Measurements from ENCODE around the gene ZBTB44. TPM values are rescaled to one million over a fixed set of nuclear protein-coding genes. Genes with fewer than 3 reads are reported as not detected.

ZBTB44 gene
- polyA plus RNA-seq, 2 donors = 6.7 to 7.2 TPM

DNA sequence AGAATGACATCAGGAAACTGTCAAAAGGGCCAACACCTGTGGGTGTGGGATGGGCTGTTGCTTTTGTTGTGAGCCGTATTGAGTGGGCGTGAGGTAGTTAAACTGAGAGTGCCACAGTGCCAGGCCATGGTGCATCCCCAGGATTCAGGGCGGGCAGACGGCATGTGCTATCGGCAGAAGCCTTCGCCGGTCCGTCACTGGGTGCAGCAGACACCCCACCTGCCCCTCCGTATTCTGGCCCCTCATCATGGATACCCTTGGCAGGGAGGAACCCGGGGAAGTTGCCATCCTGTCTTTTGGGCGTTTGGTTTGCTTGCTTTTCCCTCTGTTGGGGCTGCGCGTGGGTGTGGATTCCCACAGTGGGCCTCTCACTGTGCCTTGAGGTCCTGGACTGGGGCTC is 127.6 kb downstream of the ZBTB44 start:
- H3K36me3 ChIP-seq (ENCODE audit: control insufficient read depth in 2 of 2, insufficient read depth in 2 of 2, low read length in 1 of 2) = peaks cover 0 to 22% of the 10 kb centered on the region in 2 donors

DNA sequence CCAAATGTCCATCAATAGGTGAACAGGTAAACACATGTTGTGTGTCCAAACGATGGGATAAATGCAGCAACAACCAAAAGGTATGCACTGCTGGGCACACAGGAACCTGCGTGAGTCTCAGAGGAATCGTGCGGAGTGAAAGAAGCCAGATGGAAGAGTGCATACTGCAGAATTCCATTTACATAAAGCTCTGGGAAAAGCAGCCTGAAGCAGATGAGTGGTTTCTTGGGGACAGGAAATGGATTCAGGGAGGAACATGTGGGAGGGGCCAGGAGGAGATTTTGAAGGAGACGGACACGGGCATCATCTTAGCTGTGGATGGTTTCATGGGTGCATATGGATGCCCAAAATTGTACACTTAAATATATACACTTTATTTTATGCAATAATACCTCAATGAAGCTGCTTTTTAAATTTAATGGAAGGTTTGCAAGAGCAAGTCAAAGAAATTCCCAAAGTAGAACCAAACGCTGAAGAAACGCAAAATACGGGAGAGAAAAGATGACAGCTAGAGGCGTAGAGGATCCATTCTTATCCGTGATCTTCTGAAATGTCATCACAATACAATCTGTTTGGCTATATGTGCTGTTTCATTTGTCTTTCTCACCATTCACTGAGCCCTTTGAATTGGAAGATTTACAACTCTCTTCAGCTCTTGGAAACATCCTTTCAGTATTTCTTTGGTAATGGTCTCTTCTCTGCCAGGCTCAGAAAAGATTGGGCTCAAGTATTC is 130.7 kb downstream of the ZBTB44 start:
- no peak overlapping the region for H3K4me3 ChIP-seq (ENCODE audit: low read depth in 1 of 2, low read length in 2 of 2)
- H3K4me1 ChIP-seq (ENCODE audit: control insufficient read depth in 2 of 2, insufficient read depth in 2 of 2, low read length in 1 of 2) = peaks cover 7 to 29% of the 10 kb centered on the region in 2 donors
- no peaks in the 10 kb centered on the region for H3K27me3 ChIP-seq (ENCODE audit: control insufficient read depth in 1 of 2, insufficient read depth in 2 of 2, low read length in 2 of 2)
- no peaks in the 10 kb centered on the region for H3K9me3 ChIP-seq (ENCODE audit: control insufficient read depth in 2 of 2, insufficient read depth in 1 of 2, low read depth in 1 of 2, low read length in 1 of 2)
- H3K36me3 ChIP-seq (ENCODE audit: control insufficient read depth in 2 of 2, insufficient read depth in 2 of 2, low read length in 1 of 2) = peaks cover 0 to 8% of the 10 kb centered on the region in 2 donors
- no peak overlapping the region for H3K27ac ChIP-seq (ENCODE audit: low read depth in 2 of 2, low read length in 1 of 2)
- WGBS, 2 donors = 83 to 84% methylated on average over 11 of the region's 11 CpGs

More for the DNA sequence above, 127.6 kb downstream of the ZBTB44 start:
- WGBS, 2 donors = 90 to 91% methylated on average over 13 of the region's 13 CpGs
- peaks cover 7 to 15% of the 10 kb centered on the region in 2 donors for H3K4me1 ChIP-seq (ENCODE audit: control insufficient read depth in 2 of 2, insufficient read depth in 2 of 2, low read length in 1 of 2)
- no peak overlapping the region for H3K4me3 ChIP-seq (ENCODE audit: low read depth in 1 of 2, low read length in 2 of 2)
- H3K27me3 ChIP-seq (ENCODE audit: control insufficient read depth in 1 of 2, insufficient read depth in 2 of 2, low read length in 2 of 2) = no peaks in the 10 kb centered on the region
- H3K9me3 ChIP-seq (ENCODE audit: control insufficient read depth in 2 of 2, insufficient read depth in 1 of 2, low read depth in 1 of 2, low read length in 1 of 2) = no peaks in the 10 kb centered on the region
- no peak overlapping the region for H3K27ac ChIP-seq (ENCODE audit: low read depth in 2 of 2, low read length in 1 of 2)

DNA sequence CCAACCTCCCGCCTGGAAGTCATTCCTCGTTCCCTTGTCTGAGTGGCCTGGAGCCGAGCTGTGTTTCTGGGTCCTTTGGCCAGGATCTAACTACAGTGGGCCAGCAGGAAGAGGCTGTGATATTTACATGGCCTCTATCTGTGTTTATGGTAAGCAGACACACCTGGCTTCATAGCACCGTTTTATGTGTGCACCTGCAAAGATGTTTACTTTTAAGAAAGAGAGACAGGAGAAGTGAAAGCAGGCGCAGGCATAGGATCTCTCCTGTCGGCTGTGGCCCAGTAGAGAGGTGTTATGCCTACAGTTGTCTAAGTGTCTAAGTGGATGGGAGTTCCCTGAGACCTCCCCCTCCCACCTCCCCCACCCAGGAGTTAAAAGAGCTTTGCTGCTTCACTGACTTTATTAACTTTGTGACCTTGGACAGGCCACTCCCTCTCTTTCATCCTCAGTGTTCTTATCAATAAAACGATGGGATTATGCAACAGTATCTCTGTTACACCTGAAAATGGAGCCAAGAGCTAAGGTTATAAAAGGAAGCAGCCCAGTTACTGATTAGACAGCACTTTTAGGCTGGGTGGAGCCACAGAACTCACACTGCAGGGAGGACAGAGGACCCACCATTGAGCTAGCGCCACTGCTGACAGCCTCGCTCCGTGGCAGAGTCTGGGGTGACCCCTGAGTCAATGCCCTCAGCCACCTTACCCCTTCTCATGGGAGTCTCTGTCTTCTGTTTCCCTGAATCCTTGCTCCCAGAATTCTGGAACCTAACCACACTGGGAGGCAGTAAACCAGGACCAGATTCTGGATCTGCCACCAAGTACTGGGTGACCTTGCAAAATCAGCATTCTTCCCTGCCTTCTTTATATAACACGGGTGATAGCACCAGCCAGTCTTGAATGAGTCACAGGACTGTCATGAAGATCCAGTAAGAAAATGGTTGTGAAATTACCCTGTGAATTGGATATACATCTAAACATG is 133.1 kb downstream of the ZBTB44 start:
- whole genome bisulfite sequencing, 2 donors = 46 to 48% methylated on average over 11 of the region's 11 CpGs
- Histone ChIP-seq H3K4me1 (ENCODE audit: control insufficient read depth in 2 of 2, insufficient read depth in 2 of 2, low read length in 1 of 2) (peaks cover 0 to 30% of the 10 kb centered on the region in 2 donors), H3K27me3 (ENCODE audit: control insufficient read depth in 1 of 2, insufficient read depth in 2 of 2, low read length in 2 of 2) (no peaks in the 10 kb centered on the region), H3K27ac (ENCODE audit: low read depth in 2 of 2, low read length in 1 of 2) (peak overlapping the region; percentile 89 to 98), H3K4me3 (ENCODE audit: low read depth in 1 of 2, low read length in 2 of 2) (no peak overlapping the region), H3K9me3 (ENCODE audit: control insufficient read depth in 2 of 2, insufficient read depth in 1 of 2, low read depth in 1 of 2, low read length in 1 of 2) (no peaks in the 10 kb centered on the region), H3K36me3 (ENCODE audit: control insufficient read depth in 2 of 2, insufficient read depth in 2 of 2, low read length in 1 of 2) (no peaks in the 10 kb centered on the region)

DNA sequence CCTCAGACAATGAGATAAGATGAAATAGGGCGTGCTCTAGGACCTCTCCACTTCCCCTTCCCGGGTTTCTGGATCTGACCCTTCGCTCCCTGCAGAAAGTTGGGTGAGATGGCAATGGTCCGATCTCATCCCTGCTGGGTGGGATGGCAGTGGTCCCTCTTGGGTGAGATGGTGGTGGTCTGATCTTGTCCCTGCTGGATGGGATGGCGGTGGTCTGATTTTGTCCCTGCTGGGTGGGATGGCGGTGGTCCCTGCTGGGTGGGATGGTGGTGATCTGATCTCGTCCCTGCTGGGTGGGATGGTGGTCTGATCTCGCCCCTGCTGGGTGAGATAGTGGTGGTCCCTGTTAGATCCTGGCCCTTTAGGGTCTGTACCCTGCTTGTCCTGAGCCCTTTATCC is 133.8 kb downstream of the ZBTB44 start:
- WGBS, 2 donors = 73 to 76% methylated on average over 8 of the region's 8 CpGs
- no peaks in the 10 kb centered on the region for H3K36me3 ChIP-seq (ENCODE audit: control insufficient read depth in 2 of 2, insufficient read depth in 2 of 2, low read length in 1 of 2)
- H3K4me1 ChIP-seq (ENCODE audit: control insufficient read depth in 2 of 2, insufficient read depth in 2 of 2, low read length in 1 of 2) = peaks cover 0 to 30% of the 10 kb centered on the region in 2 donors
- H3K27me3 ChIP-seq (ENCODE audit: control insufficient read depth in 1 of 2, insufficient read depth in 2 of 2, low read length in 2 of 2) = no peaks in the 10 kb centered on the region
- H3K9me3 ChIP-seq (ENCODE audit: control insufficient read depth in 2 of 2, insufficient read depth in 1 of 2, low read depth in 1 of 2, low read length in 1 of 2) = no peaks in the 10 kb centered on the region
- H3K27ac ChIP-seq (ENCODE audit: low read depth in 2 of 2, low read length in 1 of 2) = peak overlapping the region; percentile 89 to 98
- no peak overlapping the region for H3K4me3 ChIP-seq (ENCODE audit: low read depth in 1 of 2, low read length in 2 of 2)

DNA sequence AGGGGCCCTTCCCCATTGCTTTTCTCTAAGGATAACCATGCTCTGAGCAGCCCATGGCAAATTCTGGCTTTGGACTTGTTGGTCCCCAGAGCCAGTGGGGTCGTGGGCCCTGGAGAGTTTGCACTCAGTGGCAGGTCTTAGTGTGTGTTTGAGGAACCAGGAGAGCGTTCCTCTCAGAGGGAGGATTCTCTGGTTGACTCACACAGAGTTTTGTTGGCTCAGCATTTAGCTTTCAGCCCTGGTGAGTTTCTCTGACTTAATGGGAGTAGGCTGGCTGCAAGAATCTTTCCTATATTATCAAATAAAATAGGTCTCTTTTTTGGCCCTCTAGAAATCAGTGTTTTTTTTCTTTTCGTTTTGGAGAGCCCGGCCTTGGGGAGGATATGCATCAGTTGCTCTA is 134.2 kb downstream of the ZBTB44 start:
- no peak overlapping the region for H3K4me3 ChIP-seq (ENCODE audit: low read depth in 1 of 2, low read length in 2 of 2)
- H3K4me1 ChIP-seq (ENCODE audit: control insufficient read depth in 2 of 2, insufficient read depth in 2 of 2, low read length in 1 of 2) = peaks cover 0 to 30% of the 10 kb centered on the region in 2 donors
- H3K27ac ChIP-seq (ENCODE audit: low read depth in 2 of 2, low read length in 1 of 2) = peak overlapping the region; percentile 89 to 98
- H3K9me3 ChIP-seq (ENCODE audit: control insufficient read depth in 2 of 2, insufficient read depth in 1 of 2, low read depth in 1 of 2, low read length in 1 of 2) = no peaks in the 10 kb centered on the region
- 50 to 55% methylated on average over 4 of the region's 4 CpGs for WGBS, 2 donors
- no peaks in the 10 kb centered on the region for H3K27me3 ChIP-seq (ENCODE audit: control insufficient read depth in 1 of 2, insufficient read depth in 2 of 2, low read length in 2 of 2)
- H3K36me3 ChIP-seq (ENCODE audit: control insufficient read depth in 2 of 2, insufficient read depth in 2 of 2, low read length in 1 of 2) = no peaks in the 10 kb centered on the region

DNA sequence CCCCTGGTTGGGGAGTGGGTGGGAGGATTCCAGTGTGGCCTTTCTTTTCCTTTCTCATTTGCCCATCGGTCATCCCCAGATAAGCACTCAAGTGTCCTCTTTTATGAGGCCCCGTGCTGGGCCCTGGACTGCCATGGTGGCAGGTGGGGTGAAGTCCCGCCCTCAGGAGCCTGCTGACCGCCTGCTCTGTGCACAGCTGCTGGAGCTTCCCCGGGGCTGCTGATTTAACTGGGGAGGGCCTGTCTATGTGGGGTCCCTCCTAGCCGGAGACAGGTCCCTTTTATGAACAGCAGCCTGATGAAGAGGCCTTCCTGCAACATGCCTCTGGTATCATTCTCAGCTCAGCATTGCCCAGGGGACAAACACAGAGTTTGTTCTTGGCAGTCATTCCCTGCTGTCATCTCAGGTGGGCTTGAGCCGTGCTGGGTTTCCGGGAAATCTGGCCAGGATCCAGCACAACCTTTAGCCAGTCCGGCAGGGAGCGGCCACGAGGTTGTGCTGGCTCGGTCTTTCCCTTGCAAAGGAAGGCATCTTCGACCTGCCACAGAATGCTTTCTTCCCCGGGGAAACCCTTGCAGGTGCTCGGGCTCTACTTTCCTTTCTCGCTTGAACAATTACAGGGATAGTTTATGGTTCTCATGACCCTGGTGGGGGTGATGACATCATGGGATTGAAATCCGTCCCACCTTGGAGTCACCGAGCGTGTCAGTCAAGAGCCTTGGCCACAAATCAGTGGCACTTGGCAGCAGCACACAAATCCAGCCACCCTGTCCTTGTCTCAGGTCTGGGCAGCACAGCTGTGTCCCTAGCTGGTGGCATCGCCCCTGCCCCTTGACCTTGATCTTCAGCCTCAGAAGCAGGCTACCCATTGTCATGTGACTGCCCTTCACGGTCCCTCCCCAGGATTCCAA is 135.1 kb downstream of the ZBTB44 start:
- H3K9me3 ChIP-seq (ENCODE audit: control insufficient read depth in 2 of 2, insufficient read depth in 1 of 2, low read depth in 1 of 2, low read length in 1 of 2) = no peaks in the 10 kb centered on the region
- peak overlapping the region; percentile 89 to 91 for H3K27ac ChIP-seq (ENCODE audit: low read depth in 2 of 2, low read length in 1 of 2)
- H3K36me3 ChIP-seq (ENCODE audit: control insufficient read depth in 2 of 2, insufficient read depth in 2 of 2, low read length in 1 of 2) = no peaks in the 10 kb centered on the region
- WGBS, 2 donors = 58 to 72% methylated on average over 21 of the region's 21 CpGs
- no peak overlapping the region for H3K4me3 ChIP-seq (ENCODE audit: low read depth in 1 of 2, low read length in 2 of 2)
- H3K4me1 ChIP-seq (ENCODE audit: control insufficient read depth in 2 of 2, insufficient read depth in 2 of 2, low read length in 1 of 2) = peaks cover 0 to 30% of the 10 kb centered on the region in 2 donors
- no peaks in the 10 kb centered on the region for H3K27me3 ChIP-seq (ENCODE audit: control insufficient read depth in 1 of 2, insufficient read depth in 2 of 2, low read length in 2 of 2)

DNA sequence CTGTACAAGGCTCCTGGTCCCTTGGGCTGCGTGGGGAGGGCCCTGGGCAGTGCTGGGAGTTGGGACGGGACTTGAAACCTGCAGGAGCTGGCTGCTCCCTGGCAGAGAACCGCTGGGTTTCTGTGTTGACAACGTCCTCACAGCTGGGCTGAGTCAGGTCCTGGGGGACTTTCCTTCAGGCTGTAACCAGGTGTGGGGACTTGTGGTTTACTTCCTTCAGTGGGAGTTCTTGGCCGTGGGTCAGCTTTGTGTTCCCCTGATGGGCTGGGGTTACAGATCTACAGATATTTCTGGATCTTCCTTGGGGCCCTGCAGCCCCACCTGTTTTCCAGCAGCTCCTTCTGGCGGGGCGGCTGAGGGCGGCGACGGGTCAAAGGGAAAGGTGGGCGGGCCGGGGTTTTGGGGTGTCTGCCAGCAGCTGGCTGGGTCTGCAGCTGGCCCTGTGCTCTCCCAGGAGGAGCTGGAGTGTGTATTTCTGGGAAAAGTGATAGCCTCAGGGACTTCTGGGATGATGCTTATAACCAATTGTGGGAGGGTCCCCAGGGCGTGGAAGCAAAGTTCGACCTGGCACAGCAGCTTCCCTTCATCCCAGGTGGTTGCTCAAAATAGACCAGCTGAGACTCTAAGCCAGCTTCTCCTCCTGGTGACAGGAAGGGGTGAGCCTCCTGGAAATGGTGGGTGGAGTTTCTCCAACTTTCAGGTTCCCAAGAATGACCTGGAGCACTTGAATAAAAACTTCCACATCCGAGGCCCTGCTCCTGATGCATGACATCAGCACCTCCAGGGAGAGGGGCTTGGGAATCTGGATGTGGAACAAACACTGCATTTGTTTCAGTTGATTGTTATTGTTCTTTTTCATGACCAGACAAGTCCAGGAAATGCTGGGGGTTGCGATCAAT is 136.0 kb downstream of the ZBTB44 start:
- Histone ChIP-seq H3K4me3 (ENCODE audit: low read depth in 1 of 2, low read length in 2 of 2) (no peak overlapping the region), H3K36me3 (ENCODE audit: control insufficient read depth in 2 of 2, insufficient read depth in 2 of 2, low read length in 1 of 2) (no peaks in the 10 kb centered on the region), H3K27ac (ENCODE audit: low read depth in 2 of 2, low read length in 1 of 2) (peak overlapping the region; percentile 89 to 91), H3K27me3 (ENCODE audit: control insufficient read depth in 1 of 2, insufficient read depth in 2 of 2, low read length in 2 of 2) (no peaks in the 10 kb centered on the region), H3K9me3 (ENCODE audit: control insufficient read depth in 2 of 2, insufficient read depth in 1 of 2, low read depth in 1 of 2, low read length in 1 of 2) (no peaks in the 10 kb centered on the region), H3K4me1 (ENCODE audit: control insufficient read depth in 2 of 2, insufficient read depth in 2 of 2, low read length in 1 of 2) (peaks cover 0 to 30% of the 10 kb centered on the region in 2 donors)
- 34 to 35% methylated on average over 16 of the region's 16 CpGs for WGBS, 2 donors

DNA sequence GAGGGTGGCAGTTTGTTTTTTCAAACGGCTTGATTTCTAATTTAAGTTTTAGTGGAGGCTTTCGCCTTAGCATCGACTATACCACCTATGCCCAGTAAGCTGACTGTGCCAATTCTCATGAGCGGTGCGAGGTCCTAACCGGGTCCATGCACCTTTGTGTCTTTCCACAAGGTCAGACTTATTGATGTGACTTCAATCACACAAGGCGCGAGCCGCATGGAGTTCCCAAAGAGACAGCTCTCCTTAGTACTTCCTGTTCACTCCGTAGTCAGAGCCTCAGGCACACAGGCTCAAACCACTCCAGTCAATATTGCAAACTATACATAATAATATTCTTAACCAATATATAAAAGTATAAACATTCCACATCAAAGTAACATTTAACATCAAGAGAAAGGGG is 136.9 kb downstream of the ZBTB44 start:
- WGBS, 2 donors = 80 to 89% methylated on average over 10 of the region's 10 CpGs
- H3K9me3 ChIP-seq (ENCODE audit: control insufficient read depth in 2 of 2, insufficient read depth in 1 of 2, low read depth in 1 of 2, low read length in 1 of 2) = no peaks in the 10 kb centered on the region
- H3K27me3 ChIP-seq (ENCODE audit: control insufficient read depth in 1 of 2, insufficient read depth in 2 of 2, low read length in 2 of 2) = no peaks in the 10 kb centered on the region
- H3K27ac ChIP-seq (ENCODE audit: low read depth in 2 of 2, low read length in 1 of 2) = no peak overlapping the region
- H3K36me3 ChIP-seq (ENCODE audit: control insufficient read depth in 2 of 2, insufficient read depth in 2 of 2, low read length in 1 of 2) = no peaks in the 10 kb centered on the region
- H3K4me3 ChIP-seq (ENCODE audit: low read depth in 1 of 2, low read length in 2 of 2) = no peak overlapping the region
- peaks cover 0 to 30% of the 10 kb centered on the region in 2 donors for H3K4me1 ChIP-seq (ENCODE audit: control insufficient read depth in 2 of 2, insufficient read depth in 2 of 2, low read length in 1 of 2)
